ENCODE measurements around the gene KPNA1. TPM values are rescaled to one million over a fixed set of nuclear protein-coding genes. Genes with fewer than 3 reads are reported as not detected.
"Not testable (repeated sequence)": the region's sequence is repeated elsewhere in the genome, so short reads cannot be mapped to it uniquely, and the experiment has no call there.

KPNA1 gene
- total RNA-seq, 2 donors from 2014 or later: 47.4 to 60.4 TPM

DNA sequence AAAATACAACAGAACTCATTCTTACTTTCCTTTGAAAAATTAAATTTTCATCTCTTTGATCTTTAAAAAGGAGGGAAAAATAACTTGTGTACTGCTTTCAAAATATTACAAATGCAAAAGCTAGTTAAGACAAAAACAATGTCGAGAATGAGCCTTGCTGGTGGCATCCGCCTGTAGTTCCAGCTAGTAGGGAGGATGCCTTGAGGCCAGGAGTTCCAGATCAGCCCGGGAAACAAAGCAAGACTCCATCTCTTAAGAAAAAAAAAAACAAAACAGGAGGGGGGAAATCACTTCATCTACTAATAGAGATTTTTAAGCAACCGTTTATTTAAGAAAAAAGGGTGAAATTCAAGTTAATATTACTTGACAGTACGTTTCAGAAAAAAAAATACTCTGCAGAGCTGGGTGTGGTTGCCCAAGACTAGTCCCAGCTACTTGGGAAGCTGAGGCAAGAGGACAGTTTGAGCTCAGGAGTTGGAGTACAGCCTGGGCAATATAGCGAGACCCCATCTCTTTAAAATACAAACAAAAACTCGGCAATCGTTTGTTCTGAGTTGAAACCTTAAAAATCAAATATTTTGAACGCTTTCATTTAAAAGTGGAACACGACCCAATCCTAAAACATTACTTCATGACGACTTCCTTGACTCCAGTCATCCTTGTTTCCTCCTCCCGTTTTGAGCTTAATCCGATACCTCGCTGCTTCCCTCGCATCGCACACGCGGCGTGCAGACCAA lies 1.2 kb downstream of the KPNA1 start:
- peak overlapping the region; percentile 97 for H3K27ac ChIP-seq
- peak overlapping the region; percentile 90 for H3K4me3 ChIP-seq
- TF ChIP-seq, protein P1, sequence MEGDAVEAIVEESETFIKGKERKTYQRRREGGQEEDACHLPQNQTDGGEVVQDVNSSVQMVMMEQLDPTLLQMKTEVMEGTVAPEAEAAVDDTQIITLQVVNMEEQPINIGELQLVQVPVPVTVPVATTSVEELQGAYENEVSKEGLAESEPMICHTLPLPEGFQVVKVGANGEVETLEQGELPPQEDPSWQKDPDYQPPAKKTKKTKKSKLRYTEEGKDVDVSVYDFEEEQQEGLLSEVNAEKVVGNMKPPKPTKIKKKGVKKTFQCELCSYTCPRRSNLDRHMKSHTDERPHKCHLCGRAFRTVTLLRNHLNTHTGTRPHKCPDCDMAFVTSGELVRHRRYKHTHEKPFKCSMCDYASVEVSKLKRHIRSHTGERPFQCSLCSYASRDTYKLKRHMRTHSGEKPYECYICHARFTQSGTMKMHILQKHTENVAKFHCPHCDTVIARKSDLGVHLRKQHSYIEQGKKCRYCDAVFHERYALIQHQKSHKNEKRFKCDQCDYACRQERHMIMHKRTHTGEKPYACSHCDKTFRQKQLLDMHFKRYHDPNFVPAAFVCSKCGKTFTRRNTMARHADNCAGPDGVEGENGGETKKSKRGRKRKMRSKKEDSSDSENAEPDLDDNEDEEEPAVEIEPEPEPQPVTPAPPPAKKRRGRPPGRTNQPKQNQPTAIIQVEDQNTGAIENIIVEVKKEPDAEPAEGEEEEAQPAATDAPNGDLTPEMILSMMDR (IDR thresholded peaks at IDR 0.05): no peak
- H3K9me3 ChIP-seq: no peaks in the 10 kb centered on the region
- no peak for DNase-seq
- no peaks in the 10 kb centered on the region for H3K36me3 ChIP-seq
- peak overlapping the region in 1 of 2 donors; percentile 71 for H3K9ac ChIP-seq (ENCODE audit: low read depth in 2 of 2, low read length in 2 of 2)
- no peaks in the 10 kb centered on the region for H3K4me1 ChIP-seq
- intact Hi-C loops (cut with DNase I): no loop called here
- no peaks in the 10 kb centered on the region for H3K27me3 ChIP-seq

DNA sequence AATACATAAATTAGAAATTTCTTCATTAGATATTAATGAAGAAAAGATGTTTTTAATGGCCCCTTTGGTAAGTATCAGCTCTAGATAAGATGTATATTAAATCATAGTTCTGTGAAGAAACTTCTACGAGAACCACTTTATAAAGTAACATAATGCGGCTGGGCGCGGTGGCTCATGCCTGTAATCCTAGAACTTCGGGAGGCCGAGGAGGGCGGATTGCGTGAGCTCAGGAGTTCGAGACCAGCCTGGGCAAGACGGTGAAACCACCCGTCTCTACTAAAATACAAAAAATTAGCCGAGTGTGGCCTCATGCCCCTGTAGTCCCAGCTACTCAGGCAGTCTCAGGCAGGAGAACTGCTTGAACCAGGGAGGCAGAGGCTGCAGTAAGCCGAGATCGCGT lies 2.5 kb downstream of the KPNA1 start:
- Histone ChIP-seq H3K27ac (no peak overlapping the region), H3K4me3 (no peak overlapping the region), H3K9me3 (no peaks in the 10 kb centered on the region), H3K27me3 (no peaks in the 10 kb centered on the region), H3K4me1 (no peaks in the 10 kb centered on the region), H3K36me3 (no peaks in the 10 kb centered on the region), H3K9ac (ENCODE audit: low read depth in 2 of 2, low read length in 2 of 2) (no peak overlapping the region)
- intact Hi-C loops (cut with DNase I): no loop called here
- no peak for DNase-seq
- TF ChIP-seq, protein P1 (IDR thresholded peaks at IDR 0.05): no peak

DNA sequence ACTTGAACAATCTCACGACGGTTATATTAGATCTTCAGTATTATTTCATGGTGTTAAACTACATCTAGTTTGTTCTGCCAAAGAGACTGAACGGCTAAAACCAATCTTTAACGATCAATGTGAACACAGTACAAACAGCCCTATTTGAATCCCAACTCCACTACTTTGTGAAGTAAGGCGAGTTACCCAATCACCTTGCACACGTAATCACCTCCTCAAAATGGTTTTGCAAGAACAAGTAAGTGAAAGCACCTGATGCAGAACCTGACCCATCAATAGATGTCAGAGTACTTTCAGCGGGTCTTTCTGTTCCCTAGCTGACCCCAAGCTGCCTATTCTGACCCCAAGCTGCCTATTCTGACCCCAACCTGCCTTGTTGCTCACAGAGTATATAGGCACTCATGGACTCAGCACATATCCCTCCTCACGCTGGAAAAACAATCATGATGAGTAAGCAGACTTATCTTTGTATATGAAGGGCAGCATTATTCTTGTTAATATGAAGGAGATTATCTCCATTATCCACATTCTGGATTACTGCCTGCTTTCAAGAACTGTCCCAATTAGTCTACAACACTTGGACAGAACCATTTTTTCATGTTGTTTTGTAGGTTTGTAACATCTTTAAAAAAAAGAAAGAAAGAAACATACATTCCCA lies 3.7 kb downstream of the KPNA1 start:
- no peaks in the 10 kb centered on the region for H3K4me1 ChIP-seq
- H3K9ac ChIP-seq (ENCODE audit: low read depth in 2 of 2, low read length in 2 of 2): no peak overlapping the region
- intact Hi-C loops (cut with DNase I): no loop called here
- TF ChIP-seq, protein P1 (IDR thresholded peaks at IDR 0.05): no peak
- no peak overlapping the region for H3K27ac ChIP-seq
- no peaks in the 10 kb centered on the region for H3K27me3 ChIP-seq
- no peaks in the 10 kb centered on the region for H3K36me3 ChIP-seq
- no peak overlapping the region for H3K4me3 ChIP-seq
- no peaks in the 10 kb centered on the region for H3K9me3 ChIP-seq
- no peak for DNase-seq

DNA sequence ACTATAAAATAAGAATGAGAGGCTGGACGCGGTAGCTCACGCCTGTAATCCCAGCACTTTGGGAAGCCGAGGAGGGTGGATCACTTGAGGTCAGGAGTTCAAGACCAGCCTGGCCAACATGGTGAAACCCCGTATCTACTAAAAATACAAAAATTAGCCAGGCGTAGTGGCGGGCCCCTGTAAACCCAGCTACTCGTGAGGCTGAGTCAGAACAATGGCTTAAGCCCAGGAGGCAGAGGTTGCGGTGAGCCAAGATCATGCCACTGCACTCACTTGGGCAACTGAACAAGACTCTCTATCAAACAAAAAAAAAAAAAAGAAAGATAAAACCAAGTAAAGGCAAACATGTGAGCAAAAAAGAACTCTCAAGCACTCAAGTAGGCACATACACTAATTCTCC lies 5.8 kb downstream of the KPNA1 start:
- intact Hi-C loops (cut with DNase I); H3K9me3 ChIP-seq; H3K36me3 ChIP-seq; DNase-seq; H3K27me3 ChIP-seq; H3K27ac ChIP-seq; H3K9ac ChIP-seq (ENCODE audit: low read depth in 2 of 2, low read length in 2 of 2); H3K4me1 ChIP-seq; H3K4me3 ChIP-seq: not testable (repeated sequence)

DNA sequence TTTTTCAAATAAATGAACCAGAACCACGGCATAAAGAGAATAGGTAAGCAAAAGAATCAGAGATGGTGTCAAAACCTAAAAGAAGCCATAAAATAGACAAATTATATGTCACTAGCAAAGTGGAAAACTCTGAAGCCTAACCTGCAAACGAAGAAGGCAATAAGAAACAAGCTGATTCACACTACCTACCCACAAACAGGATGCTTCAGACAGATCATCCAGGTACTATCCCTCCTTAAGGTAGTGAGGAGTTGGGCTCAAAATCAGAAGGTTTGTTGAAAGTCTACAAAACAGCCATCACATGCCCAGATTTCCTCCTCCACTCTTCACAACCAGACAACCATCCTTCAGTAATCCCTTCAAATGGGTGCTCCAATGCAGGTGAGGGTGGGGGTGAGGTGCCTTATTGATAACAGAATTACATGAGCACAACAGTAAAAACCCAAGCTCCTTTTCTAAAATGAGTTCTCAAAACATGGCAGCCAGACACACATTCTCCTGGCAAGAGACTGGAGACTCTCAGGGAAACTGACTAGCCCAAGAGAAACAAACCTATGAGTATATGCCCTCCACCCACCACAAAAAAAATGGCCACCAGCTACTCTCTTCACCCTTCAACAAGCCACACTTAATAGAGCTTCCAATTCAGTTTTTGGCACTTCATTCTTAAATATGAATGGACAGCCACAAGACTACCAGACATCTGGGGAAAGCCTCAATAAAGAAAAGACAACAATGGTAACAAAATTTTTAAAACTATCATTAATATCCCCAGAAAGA lies 6.4 kb downstream of the KPNA1 start:
- H3K27ac ChIP-seq: no peak overlapping the region
- intact Hi-C loops (cut with DNase I): no loop called here
- DNase-seq: no peak
- H3K27me3 ChIP-seq: no peaks in the 10 kb centered on the region
- no peak overlapping the region for H3K9ac ChIP-seq (ENCODE audit: low read depth in 2 of 2, low read length in 2 of 2)
- no peaks in the 10 kb centered on the region for H3K36me3 ChIP-seq
- H3K4me1 ChIP-seq: no peaks in the 10 kb centered on the region
- H3K4me3 ChIP-seq: no peak overlapping the region
- TF ChIP-seq, protein P1 (IDR thresholded peaks at IDR 0.05): no peak
- no peaks in the 10 kb centered on the region for H3K9me3 ChIP-seq
